GM23338 (cell line): Measurements from ENCODE around the gene SORL1.

Source experiments
- CREB1 ChIP-seq: fragments of 250-450 bp; sonication (Bioruptor Pico); IDR thresholded peaks from 2 replicates; pipeline ENCODE4 v1.5.0; 2020; ENCODE audit warnings: low read depth, mild to moderate bottlenecking, moderate library complexity
- EZH2 ChIP-seq: fragments of 200-600 bp; sonication (generic); IDR thresholded peaks from one replicate; pipeline ENCODE4 v1.8.0; 2017; ENCODE audit warnings: antibody characterized with exemption, mild to moderate bottlenecking, low read depth; ENCODE audit not compliant: unreplicated experiment
- EZH2phosphoT487 ChIP-seq: fragments of 200-600 bp; sonication (generic); IDR thresholded peaks from one replicate; pipeline ENCODE4 v1.8.1; 2018; ENCODE audit warnings: antibody characterized with exemption; ENCODE audit not compliant: unreplicated experiment
- JUNB ChIP-seq: IDR thresholded peaks from one replicate; pipeline ENCODE4 v1.6.1; 2016; ENCODE audit warnings: antibody characterized with exemption; ENCODE audit not compliant: unreplicated experiment
- ZNF114 ChIP-seq: fragments of 250-450 bp; sonication (Bioruptor Pico); IDR thresholded peaks from 2 replicates; pipeline ENCODE4 v1.5.0; 2020; ENCODE audit warnings: mild to moderate bottlenecking, moderate library complexity
- TF ChIP-seq, protein P1 (sequence below), 2 experiments: fragments of 200-600 bp in 1 of 2; sonication (generic) in 1 of 2; conservative IDR thresholded peaks; 2 replicates each; pipeline versions ENCODE4 v1.5.1 to v1.6.1; 2016 to 2017; ENCODE audit warnings: antibody characterized with exemption in 2 of 2, low read depth in 2 of 2, mild to moderate bottlenecking in 2 of 2, moderate library complexity in 1 of 2

GRCh38 chr11:121494355-121495099 is 42.4 kb downstream of the SORL1 start:
- TF ChIP-seq CREB1 (CRISPR knock-in tag), result no peak
- TF ChIP-seq, protein P1, sequence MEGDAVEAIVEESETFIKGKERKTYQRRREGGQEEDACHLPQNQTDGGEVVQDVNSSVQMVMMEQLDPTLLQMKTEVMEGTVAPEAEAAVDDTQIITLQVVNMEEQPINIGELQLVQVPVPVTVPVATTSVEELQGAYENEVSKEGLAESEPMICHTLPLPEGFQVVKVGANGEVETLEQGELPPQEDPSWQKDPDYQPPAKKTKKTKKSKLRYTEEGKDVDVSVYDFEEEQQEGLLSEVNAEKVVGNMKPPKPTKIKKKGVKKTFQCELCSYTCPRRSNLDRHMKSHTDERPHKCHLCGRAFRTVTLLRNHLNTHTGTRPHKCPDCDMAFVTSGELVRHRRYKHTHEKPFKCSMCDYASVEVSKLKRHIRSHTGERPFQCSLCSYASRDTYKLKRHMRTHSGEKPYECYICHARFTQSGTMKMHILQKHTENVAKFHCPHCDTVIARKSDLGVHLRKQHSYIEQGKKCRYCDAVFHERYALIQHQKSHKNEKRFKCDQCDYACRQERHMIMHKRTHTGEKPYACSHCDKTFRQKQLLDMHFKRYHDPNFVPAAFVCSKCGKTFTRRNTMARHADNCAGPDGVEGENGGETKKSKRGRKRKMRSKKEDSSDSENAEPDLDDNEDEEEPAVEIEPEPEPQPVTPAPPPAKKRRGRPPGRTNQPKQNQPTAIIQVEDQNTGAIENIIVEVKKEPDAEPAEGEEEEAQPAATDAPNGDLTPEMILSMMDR (conservative IDR thresholded peaks at IDR 0.05; ENCODE audit: low read depth in 2 of 2), result no peak
- no peak for TF ChIP-seq EZH2
- no peak for TF ChIP-seq JUNB
- no peak for TF ChIP-seq ZNF114 (CRISPR knock-in tag)
- TF ChIP-seq EZH2phosphoT487, result no peak
